H9 (cell line): Measurements from ENCODE around the gene NEURL1B. TPM values are rescaled to one million over a fixed set of nuclear protein-coding genes. Genes with fewer than 3 reads are reported as not detected.

Experiments used
- DNase-seq: peaks from one replicate; pipeline ENCODE4 v3.0.0-alpha.2; 2017
- H2AFZ ChIP-seq: one replicate; pipeline ENCODE4 v1.6.1; 2013; ENCODE audit warnings: mild to moderate bottlenecking, low read length, control low read depth, moderate library complexity
- H2AK5ac ChIP-seq: 2 replicates; pipeline ENCODE4 v1.6.1; 2013; ENCODE audit warnings: low read length, control low read depth, mixed read lengths; ENCODE audit not compliant: insufficient read length
- H2BK120ac ChIP-seq: one replicate; pipeline ENCODE4 v1.6.1; 2013; ENCODE audit warnings: low read depth, mild to moderate bottlenecking, low read length, control low read depth, inconsistent platforms; ENCODE audit not compliant: poor library complexity, severe bottlenecking
- H2BK12ac ChIP-seq: 2 replicates; pipeline ENCODE4 v1.6.1; 2013; ENCODE audit warnings: low read length, control low read depth, mixed read lengths, low read depth; ENCODE audit not compliant: insufficient read length
- H2BK15ac ChIP-seq: 2 replicates; pipeline ENCODE4 v1.6.1; 2013; ENCODE audit warnings: low read depth, low read length, control low read depth
- H2BK20ac ChIP-seq: one replicate; pipeline ENCODE4 v1.6.1; 2013; ENCODE audit warnings: low read depth, mild to moderate bottlenecking, low read length, control low read depth, inconsistent platforms; ENCODE audit not compliant: poor library complexity, severe bottlenecking
- H2BK5ac ChIP-seq: 2 replicates; pipeline ENCODE4 v1.6.1; 2013; ENCODE audit warnings: low read length, control low read depth, mixed read lengths; ENCODE audit not compliant: insufficient read length
- H3K14ac ChIP-seq: 2 replicates; pipeline ENCODE4 v1.6.1; 2013; ENCODE audit warnings: low read length, control low read depth; ENCODE audit not compliant: insufficient read depth
- H3K18ac ChIP-seq: 2 replicates; pipeline ENCODE4 v1.6.1; 2013; ENCODE audit warnings: low read depth, mild to moderate bottlenecking, mixed read lengths, low read length, control low read depth; ENCODE audit not compliant: insufficient read length
- H3K23ac ChIP-seq: 2 replicates; pipeline ENCODE4 v1.6.1; 2013; ENCODE audit warnings: low read length, control low read depth, mixed read lengths, low read depth; ENCODE audit not compliant: insufficient read length
- H3K23me2 ChIP-seq: 2 replicates; pipeline ENCODE4 v1.6.1; 2013; ENCODE audit warnings: low read depth, mild to moderate bottlenecking, mixed read lengths, low read length, control low read depth; ENCODE audit not compliant: insufficient read length, poor library complexity, severe bottlenecking
- H3K27ac ChIP-seq: 2 replicates; pipeline ENCODE4 v1.5.1; 2013; ENCODE audit warnings: low read length, control low read depth, mixed read lengths, low read depth; ENCODE audit not compliant: insufficient read length
- H3K27me3 ChIP-seq: 2 replicates; pipeline ENCODE4 v1.6.1; 2013; ENCODE audit warnings: low read length, control low read depth, inconsistent platforms; ENCODE audit not compliant: insufficient read depth
- H3K4ac ChIP-seq: 2 replicates; pipeline ENCODE4 v1.6.1; 2013; ENCODE audit warnings: low read depth, mild to moderate bottlenecking, control low read depth, inconsistent platforms, low read length, moderate library complexity
- H3K4me1 ChIP-seq: 2 replicates; pipeline ENCODE4 v1.6.1; 2013; ENCODE audit warnings: low read length, control low read depth, inconsistent platforms; ENCODE audit not compliant: insufficient read depth
- H3K4me2 ChIP-seq: 2 replicates; pipeline ENCODE4 v1.6.1; 2013; ENCODE audit warnings: low read length, control low read depth, mixed read lengths; ENCODE audit not compliant: insufficient read length, insufficient read depth
- H3K56ac ChIP-seq: 2 replicates; pipeline ENCODE4 v1.6.1; 2013; ENCODE audit warnings: low read depth, mild to moderate bottlenecking, mixed read lengths, low read length, control low read depth; ENCODE audit not compliant: insufficient read length
- H3K79me1 ChIP-seq: 2 replicates; pipeline ENCODE4 v1.6.1; 2013; ENCODE audit warnings: low read depth, mild to moderate bottlenecking, moderate library complexity, low read length, control low read depth, inconsistent platforms; ENCODE audit not compliant: insufficient read depth, poor library complexity, severe bottlenecking
- H3K79me2 ChIP-seq: 2 replicates; pipeline ENCODE4 v1.6.1; 2013; ENCODE audit warnings: low read length, control low read depth, inconsistent platforms; ENCODE audit not compliant: insufficient read depth
- H3K9ac ChIP-seq: 2 replicates; pipeline ENCODE4 v1.6.1; 2013; ENCODE audit warnings: low read length, control low read depth, mixed read lengths; ENCODE audit not compliant: insufficient read length; ENCODE audit errors: extremely low read depth
- H3K9me3 ChIP-seq: one replicate; pipeline ENCODE4 v1.6.1; 2013; ENCODE audit warnings: low read depth, low read length, inconsistent platforms; ENCODE audit not compliant: control insufficient read depth
- H3T11ph ChIP-seq: one replicate; pipeline ENCODE4 v1.6.1; 2013; ENCODE audit warnings: mild to moderate bottlenecking, low read length, control low read depth, inconsistent platforms
- H4K20me1 ChIP-seq: one replicate; pipeline ENCODE4 v1.6.1; 2013; ENCODE audit not compliant: control insufficient read depth, insufficient read length, insufficient read depth
- H4K5ac ChIP-seq: 2 replicates; pipeline ENCODE4 v1.6.1; 2013; ENCODE audit warnings: low read depth, mild to moderate bottlenecking, mixed read lengths, low read length, control low read depth; ENCODE audit not compliant: insufficient read length
- H4K8ac ChIP-seq: replicated peaks from 2 replicates; pipeline ENCODE4 v1.6.1; 2013; ENCODE audit warnings: low read length, control low read depth, mixed read lengths, low read depth; ENCODE audit not compliant: insufficient read length
- H4K91ac ChIP-seq: 2 replicates; pipeline ENCODE4 v1.6.1; 2013; ENCODE audit warnings: low read depth, mild to moderate bottlenecking, moderate library complexity, mixed read lengths, low read length, control low read depth; ENCODE audit not compliant: insufficient read length
- H3K27ac Mint-ChIP-seq, 3 experiments: 2 replicates in 2 of 3; 3 replicates in 1 of 3; pipeline ENCODE4 v1.8.0; 2020 to 2021; ENCODE audit warnings: mixed read lengths in 3 of 3, mild to moderate bottlenecking in 1 of 3, moderate library complexity in 1 of 3
- H3K27me3 Mint-ChIP-seq: 2 replicates; pipeline ENCODE4 v1.8.0; 2021; ENCODE audit warnings: low read depth, mild to moderate bottlenecking, moderate library complexity, mixed read lengths
- H3K36me3 Mint-ChIP-seq, 3 experiments: 2 replicates in 2 of 3; 3 replicates in 1 of 3; pipeline ENCODE4 v1.8.0; 2020 to 2021; ENCODE audit warnings: low read depth in 3 of 3, mixed read lengths in 3 of 3; ENCODE audit not compliant: insufficient read depth in 1 of 3
- H3K4me1 Mint-ChIP-seq, 2 experiments: 2 replicates each; pipeline ENCODE4 v1.8.0; 2020; ENCODE audit warnings: mixed read lengths in 2 of 2
- H3K4me3 Mint-ChIP-seq, 2 experiments: 2 replicates in 1 of 2; 3 replicates in 1 of 2; pipeline ENCODE4 v1.8.0; 2020 to 2021; ENCODE audit warnings: mild to moderate bottlenecking in 2 of 2, mixed read lengths in 2 of 2, moderate library complexity in 1 of 2
- H3K9me3 Mint-ChIP-seq, 2 experiments: 2 replicates in 1 of 2; 3 replicates in 1 of 2; pipeline ENCODE4 v1.8.0; 2020; ENCODE audit warnings: mild to moderate bottlenecking in 2 of 2, mixed read lengths in 2 of 2, moderate library complexity in 1 of 2
- WGBS: extraction: QIAGEN DNeasy Blood & Tissue Kit; methylation state at CpG from one replicate; pipeline ENCODE4 v1.1.7; 2013; ENCODE audit warnings: missing lambda C conversion rate, low lambda C conversion rate, mixed read lengths; ENCODE audit not compliant: insufficient read length; ENCODE audit errors: extremely low coverage; 5-methylcytosine and 5-hydroxymethylcytosine counted together
- total RNA-seq: library from RNA; stranded (reverse); gene quantifications from 2 replicates; pipeline ENCODE4 v1.2.1, GENCODE V29; 2021
- TF ChIP-seq, protein P1 (sequence below): fragments of 200-600 bp; sonication (generic); conservative IDR thresholded peaks from 3 replicates; pipeline ENCODE4 v1.8.0; 2021; ENCODE audit warnings: antibody characterized with exemption, mild to moderate bottlenecking

Gene NEURL1B
- total RNA-seq, 1 experiment from 2014 or later = 3.6 TPM

DNA sequence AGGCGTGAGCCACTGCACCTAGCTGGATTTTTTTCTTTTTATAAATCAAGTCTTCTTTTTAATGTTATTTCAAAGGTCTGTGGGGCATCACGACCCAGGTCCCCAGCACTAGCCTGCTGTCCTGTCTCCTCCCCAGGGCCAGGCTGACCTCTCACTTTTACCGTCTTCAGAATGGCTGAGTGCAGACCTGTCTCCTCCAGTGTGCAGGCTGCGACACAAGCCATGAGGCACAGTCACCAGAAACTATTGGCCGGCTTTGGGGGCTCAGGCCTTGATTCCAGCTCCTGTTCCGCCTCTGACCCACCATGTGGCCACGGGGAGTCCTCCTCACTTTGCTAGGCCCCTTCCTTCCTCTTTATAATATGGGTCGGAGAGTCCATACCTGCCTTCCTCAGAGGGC, 46.6 kb upstream of the NEURL1B start:
- no peaks in the 10 kb centered on the region for H3K23me2 ChIP-seq
- H2BK15ac ChIP-seq = no peak overlapping the region
- Mint-ChIP-seq H3K27me3 (peaks cover 28% of the 10 kb centered on the region), H3K4me3 (no peak overlapping the region), H3K9me3 (no peaks in the 10 kb centered on the region; a peak in 1 of 5 replicates), H3K4me1 (peaks cover 9 to 12% of the 10 kb centered on the region in 2 experiments), H3K36me3 (no peaks in the 10 kb centered on the region; a peak in 1 of 7 replicates), H3K27ac (no peak overlapping the region; a peak in 1 of 7 replicates)
- no CpG with 5 or more reads among the region's 8 CpGs for WGBS
- no peak overlapping the region for H4K8ac ChIP-seq
- H3K14ac ChIP-seq = no peak overlapping the region
- no peaks in the 10 kb centered on the region for H3K79me2 ChIP-seq
- no peak overlapping the region for H2BK20ac ChIP-seq
- H3K9me3 ChIP-seq = no peaks in the 10 kb centered on the region
- no peak overlapping the region for H3K18ac ChIP-seq
- H3K27ac ChIP-seq = no peak overlapping the region
- H3K56ac ChIP-seq = no peak overlapping the region
- no peak overlapping the region for H4K5ac ChIP-seq
- H3K79me1 ChIP-seq = no peaks in the 10 kb centered on the region
- no peaks in the 10 kb centered on the region for H4K20me1 ChIP-seq
- DNase-seq = no peak
- no peak overlapping the region for H3K23ac ChIP-seq
- no peak overlapping the region for H2BK5ac ChIP-seq
- no peak overlapping the region for H3T11ph ChIP-seq
- H3K27me3 ChIP-seq = no peaks in the 10 kb centered on the region
- H2AK5ac ChIP-seq = no peak overlapping the region
- no peak overlapping the region for H2BK120ac ChIP-seq
- H3K4me1 ChIP-seq = no peaks in the 10 kb centered on the region
- no peak overlapping the region for H2BK12ac ChIP-seq
- H3K4ac ChIP-seq = no peak overlapping the region
- H3K9ac ChIP-seq = no peak overlapping the region
- no peak overlapping the region for H2AFZ ChIP-seq
- H4K91ac ChIP-seq = no peak overlapping the region
- TF ChIP-seq, protein P1, sequence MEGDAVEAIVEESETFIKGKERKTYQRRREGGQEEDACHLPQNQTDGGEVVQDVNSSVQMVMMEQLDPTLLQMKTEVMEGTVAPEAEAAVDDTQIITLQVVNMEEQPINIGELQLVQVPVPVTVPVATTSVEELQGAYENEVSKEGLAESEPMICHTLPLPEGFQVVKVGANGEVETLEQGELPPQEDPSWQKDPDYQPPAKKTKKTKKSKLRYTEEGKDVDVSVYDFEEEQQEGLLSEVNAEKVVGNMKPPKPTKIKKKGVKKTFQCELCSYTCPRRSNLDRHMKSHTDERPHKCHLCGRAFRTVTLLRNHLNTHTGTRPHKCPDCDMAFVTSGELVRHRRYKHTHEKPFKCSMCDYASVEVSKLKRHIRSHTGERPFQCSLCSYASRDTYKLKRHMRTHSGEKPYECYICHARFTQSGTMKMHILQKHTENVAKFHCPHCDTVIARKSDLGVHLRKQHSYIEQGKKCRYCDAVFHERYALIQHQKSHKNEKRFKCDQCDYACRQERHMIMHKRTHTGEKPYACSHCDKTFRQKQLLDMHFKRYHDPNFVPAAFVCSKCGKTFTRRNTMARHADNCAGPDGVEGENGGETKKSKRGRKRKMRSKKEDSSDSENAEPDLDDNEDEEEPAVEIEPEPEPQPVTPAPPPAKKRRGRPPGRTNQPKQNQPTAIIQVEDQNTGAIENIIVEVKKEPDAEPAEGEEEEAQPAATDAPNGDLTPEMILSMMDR = no peak
- no peak overlapping the region for H3K4me2 ChIP-seq
